ENCODE measurements around the gene KBTBD3.

Gene KBTBD3

DNA sequence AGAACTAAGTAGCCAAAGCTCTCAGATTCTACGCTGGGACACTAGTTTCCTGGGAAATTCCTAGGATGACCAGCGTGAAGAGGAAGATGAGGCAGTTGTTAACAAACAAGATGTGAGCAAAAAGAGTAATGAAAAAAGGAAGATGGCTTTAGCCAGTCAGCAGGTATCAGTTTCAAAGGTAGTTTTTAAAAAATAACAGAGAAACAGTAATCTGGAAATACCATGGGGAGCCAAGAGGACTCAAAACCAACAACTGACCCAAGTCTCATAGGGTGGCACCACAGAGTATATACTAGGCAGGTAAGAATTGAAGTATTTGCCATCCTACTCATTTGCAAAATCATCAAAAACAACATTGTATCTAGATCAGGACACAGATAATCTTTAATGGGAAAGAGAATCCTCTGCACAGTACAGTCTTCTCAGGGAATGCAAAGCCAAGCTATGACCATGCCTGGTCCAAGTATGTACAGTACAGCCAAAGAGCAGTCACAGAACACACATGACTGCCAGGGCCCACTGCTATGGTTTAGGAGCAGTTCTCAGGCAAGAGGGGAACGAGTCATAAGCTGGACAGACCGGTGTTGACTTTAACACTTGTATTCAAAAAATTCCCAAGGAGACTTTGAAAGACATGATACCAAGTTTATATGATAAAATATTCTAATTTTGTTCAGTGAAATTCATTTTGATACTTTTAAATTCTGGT, 75.7 kb downstream of the KBTBD3 start:
- TF ChIP-seq GATA1 (IDR thresholded peaks at IDR 0.05; ENCODE audit: low read depth, low read length) (no peak), POLR2A (IDR thresholded peaks at IDR 0.05; ENCODE audit: low read length) (no peak)
- no peak for DNase-seq
